ENCODE results near the gene PDSS2.

GRCh38 chr6:107180099-107180498, 279.3 kb downstream of the PDSS2 start:
- TF ChIP-seq CTCF (conservative IDR thresholded peaks at IDR 0.05; ENCODE audit: low read depth, low read length), result no peak
- no peak for TF ChIP-seq EZH2 (IDR thresholded peaks at IDR 0.05; ENCODE audit: borderline replicate concordance, low read depth, low read length, poor library complexity, severe bottlenecking)
